ENCODE data around the gene CFAP97D1. TPM values are rescaled to one million over a fixed set of nuclear protein-coding genes. Genes with fewer than 3 reads are reported as not detected.
"Not testable (repeated sequence)": the region's sequence is repeated elsewhere in the genome, so short reads cannot be mapped to it uniquely, and the experiment has no call there.

CFAP97D1 gene
- polyA plus RNA-seq, 4 donors: 0.04 to 0.11 (median 0.04) TPM; not detected in 1

DNA sequence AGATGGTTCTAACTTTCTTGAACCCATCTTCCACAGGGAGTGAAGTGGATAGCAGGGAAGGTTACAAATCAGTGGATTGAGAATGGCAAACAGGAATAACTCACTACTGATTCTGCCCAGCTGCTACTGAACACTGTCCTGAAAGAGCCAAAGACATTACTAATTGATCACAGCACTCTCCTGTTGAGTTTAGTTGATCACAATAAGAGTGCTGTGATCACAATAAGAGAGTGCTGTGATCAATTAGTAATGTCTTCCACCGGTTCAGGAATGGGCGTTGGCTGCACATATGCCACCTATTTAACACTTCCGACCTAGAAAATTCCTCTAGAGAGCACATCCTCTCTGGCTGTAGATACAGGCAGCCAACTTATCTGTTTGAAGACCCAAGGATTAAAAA is 11.4 kb downstream of the CFAP97D1 start:
- DNase-seq (ENCODE audit: low read depth in 4 of 4, low spot score in 3 of 4): no peak

DNA sequence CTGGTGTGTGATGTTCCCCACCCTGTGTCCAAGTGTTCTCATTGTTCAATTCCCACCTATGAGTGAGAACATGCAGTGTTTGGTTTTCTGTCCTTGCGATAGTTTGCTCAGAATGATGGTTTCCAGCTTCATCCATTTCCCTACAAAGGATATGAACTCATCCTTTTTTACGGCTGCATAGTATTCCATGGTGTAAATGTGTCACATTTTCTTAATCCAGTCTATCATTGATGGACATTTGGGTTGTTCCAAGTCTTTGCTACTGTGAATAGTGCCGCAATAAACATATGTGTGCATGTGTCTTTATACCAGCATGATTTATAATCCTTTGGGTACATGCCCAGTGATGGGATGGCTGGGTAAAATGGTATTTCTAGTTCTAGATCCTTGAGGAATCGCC is 12.4 kb downstream of the CFAP97D1 start:
- DNase-seq (ENCODE audit: low read depth in 4 of 4, low spot score in 3 of 4): not testable (repeated sequence)

DNA sequence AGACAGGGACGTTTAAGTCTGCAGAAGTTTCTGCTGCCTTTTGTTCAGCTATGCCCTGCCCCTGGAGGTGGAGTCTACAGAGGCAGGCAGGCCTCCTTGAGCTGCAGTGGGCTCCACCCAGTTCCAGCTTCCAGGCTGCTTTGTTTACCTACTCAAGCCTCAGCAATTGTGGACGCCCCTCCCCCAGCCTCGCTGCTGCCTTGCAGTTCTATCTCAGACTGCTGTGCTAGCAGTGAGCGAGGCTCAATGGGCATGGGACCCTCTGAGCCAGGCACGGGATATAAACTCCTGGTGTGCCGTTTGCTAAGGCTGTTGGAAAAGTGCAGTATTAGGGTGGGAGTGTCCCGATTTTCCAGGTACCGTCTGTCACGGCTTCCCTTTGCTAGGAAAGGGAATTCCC is 17.8 kb downstream of the CFAP97D1 start:
- DNase-seq (ENCODE audit: low read depth in 4 of 4, low spot score in 3 of 4): not testable (repeated sequence)

DNA sequence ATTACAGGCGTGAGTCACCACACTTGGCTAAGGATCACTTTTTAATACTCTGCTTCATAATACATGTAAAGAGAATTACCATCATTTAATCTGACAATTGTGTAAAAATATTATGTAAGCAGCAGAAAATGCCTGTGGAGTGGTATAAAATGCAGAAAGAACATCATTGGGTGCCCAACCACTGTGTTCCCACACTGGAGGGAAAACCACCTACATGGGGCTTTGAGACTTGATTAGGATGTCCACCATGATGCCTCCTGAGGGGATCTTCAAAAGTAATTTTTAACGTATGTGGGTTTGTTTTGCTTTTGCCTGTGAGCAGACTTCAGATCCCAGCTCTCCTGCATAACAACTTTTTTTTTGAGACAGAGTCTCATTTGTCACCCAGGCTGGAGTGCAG is 18.8 kb downstream of the CFAP97D1 start:
- no peak for DNase-seq (ENCODE audit: low read depth in 4 of 4, low spot score in 3 of 4)

DNA sequence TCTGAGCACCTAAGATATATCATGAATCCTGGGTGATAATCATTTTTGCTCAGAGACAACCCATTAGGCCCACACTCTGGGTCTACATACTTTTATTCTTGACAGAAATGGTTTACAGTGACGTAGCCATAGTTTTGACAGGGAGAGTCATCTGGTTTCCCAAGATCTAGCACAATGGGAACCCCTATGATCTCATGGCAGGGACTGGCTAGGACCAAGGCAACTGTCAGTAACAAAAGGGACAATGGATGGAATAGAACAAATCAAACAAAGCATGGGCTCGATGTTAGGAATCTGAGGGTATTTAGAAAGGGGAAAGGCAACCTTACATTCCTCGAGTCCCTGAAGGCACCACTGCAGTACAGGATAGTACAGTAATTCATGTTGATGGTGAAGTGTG is 20.5 kb downstream of the CFAP97D1 start:
- no peak for DNase-seq (ENCODE audit: low read depth in 4 of 4, low spot score in 3 of 4)

DNA sequence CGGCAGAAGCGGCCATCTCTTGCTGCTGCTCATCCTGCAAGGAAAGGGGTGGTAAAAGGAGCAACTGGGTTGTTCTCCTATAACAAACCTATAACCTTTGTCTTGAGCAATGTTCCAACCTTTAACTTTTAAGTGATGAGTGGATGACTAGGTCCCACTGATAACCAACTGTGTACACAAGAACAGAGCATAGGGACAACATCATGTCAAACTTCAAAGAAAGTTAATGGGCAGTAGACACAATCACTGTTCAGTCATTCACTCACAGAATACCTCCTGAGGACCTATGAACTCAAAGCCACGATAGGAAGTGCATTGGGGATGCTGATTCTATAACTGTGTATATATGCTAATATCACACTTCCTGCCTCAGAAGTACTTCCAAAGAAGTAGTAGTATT is 21.6 kb downstream of the CFAP97D1 start:
- no peak for DNase-seq (ENCODE audit: low read depth in 4 of 4, low spot score in 3 of 4)

DNA sequence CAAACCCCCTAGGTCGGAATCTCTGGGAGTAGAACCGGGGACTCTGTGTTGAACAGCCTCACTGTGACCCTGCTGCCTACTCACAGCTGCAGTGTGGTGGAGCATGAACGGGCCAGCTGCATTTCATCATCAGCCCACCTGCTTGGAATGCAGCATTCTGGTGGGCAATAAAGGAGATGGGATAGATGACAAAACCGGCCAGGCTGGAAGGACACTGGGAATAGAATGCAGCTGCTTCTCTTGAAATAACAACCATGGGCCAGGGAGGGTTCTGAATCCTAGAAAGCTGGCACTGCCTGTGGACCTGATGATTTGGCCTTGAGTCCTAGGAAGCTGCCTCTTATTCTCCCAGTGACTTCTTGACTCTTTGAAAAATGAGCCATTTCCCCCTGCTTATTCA is 23.5 kb downstream of the CFAP97D1 start:
- peak in 1 of 4 donors; percentile 63 for DNase-seq (ENCODE audit: low read depth in 4 of 4, low spot score in 3 of 4)

DNA sequence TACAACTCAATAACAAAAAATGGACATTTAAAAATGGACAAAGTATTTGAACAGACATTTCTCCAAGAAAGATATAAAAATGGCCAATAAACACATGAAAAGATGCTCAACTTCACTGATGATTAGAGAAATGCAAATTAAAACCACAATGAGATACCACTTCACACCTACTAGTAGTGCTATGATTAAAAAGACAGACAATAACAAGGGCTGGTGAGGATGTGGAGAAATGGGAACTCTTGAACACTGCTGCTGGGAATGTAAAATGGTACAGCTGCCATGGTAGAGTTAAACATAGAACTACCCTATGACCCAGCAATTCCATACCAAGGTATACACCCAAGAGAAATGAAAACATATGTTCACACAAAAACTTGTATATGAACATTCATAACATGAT is 24.9 kb downstream of the CFAP97D1 start:
- no peak for DNase-seq (ENCODE audit: low read depth in 4 of 4, low spot score in 3 of 4)

DNA sequence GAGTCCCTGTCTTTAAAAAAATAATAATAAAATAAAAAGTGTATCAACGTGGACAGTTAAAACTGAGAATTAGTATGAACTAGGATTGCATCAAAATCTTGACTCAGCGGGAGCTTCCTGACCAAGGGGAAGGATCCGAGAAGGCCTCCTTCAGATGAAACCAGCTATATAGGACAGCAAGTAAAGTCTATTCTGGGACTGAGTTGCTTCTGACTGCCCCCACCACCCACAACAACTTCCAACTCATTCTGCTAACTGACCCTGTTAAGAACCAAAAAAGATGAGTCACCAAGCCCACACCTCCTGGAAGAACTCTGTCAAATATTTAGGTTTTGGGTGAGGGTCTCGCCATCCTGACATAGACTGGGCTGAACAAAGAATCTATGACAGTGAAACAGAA is 27.8 kb downstream of the CFAP97D1 start:
- no peak for DNase-seq (ENCODE audit: low read depth in 4 of 4, low spot score in 3 of 4)

DNA sequence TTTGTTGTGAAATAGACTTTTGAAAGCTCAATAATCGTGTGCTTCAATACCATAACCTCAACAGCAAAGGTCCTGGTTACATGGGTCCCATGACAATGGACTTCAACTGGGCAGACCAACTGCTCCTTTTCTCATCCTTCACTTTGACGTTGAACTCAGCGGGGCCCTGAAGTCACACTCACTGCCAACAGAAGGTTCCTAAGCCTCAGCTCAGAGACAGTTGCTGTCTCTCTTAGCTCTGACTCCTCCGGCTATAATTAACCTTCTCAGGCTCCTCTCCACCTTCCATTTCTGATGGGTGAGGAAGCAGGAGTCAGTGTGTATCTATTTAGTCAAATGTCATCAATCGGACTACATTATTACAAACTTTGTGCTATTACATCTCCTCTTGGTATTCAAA is 28.9 kb downstream of the CFAP97D1 start:
- no peak for DNase-seq (ENCODE audit: low read depth in 4 of 4, low spot score in 3 of 4)

DNA sequence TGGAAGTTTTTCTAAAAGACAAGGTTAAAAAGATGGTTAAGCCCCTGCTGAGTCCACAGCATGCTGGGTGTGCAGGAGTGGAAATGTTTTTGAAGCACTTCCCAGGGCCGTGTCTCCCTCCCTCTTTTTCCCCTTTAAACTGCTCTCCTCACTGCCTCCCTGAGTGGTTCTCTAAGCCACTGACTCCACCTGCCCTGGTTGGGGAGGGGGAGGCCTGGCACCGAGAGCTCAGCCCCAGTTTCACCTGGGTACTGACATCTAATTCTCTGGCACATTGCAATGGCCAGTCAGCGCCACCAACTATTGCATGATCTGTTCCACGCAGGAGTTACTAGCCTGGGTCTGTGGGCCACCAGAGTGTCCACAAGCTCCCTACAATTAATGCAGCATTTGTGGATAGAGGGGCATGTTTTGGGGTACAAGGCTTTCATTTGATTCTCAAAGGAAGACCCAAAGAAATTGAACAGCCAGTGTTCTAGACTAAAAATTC is 30.0 kb downstream of the CFAP97D1 start:
- no peak for DNase-seq (ENCODE audit: low read depth in 4 of 4, low spot score in 3 of 4)

DNA sequence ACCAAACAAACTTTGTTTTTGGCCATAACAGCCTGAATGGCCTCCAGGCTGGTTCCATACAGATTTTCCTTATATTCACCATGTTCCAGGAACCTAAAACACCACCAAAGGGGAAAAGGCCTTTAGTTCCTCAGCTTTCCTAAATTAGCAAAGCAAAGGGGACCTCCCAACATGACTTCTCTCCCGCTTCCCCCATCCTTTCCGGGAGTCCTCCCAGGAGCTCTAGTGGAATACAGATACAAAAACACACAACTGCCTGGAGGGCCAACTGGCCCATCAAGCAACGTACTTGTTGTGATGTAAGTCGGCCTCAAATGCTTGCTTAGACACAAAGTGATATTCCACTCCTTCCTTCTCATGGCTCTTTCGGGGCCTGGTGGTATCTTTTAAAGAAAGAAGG is 30.6 kb downstream of the CFAP97D1 start:
- no peak for DNase-seq (ENCODE audit: low read depth in 4 of 4, low spot score in 3 of 4)

DNA sequence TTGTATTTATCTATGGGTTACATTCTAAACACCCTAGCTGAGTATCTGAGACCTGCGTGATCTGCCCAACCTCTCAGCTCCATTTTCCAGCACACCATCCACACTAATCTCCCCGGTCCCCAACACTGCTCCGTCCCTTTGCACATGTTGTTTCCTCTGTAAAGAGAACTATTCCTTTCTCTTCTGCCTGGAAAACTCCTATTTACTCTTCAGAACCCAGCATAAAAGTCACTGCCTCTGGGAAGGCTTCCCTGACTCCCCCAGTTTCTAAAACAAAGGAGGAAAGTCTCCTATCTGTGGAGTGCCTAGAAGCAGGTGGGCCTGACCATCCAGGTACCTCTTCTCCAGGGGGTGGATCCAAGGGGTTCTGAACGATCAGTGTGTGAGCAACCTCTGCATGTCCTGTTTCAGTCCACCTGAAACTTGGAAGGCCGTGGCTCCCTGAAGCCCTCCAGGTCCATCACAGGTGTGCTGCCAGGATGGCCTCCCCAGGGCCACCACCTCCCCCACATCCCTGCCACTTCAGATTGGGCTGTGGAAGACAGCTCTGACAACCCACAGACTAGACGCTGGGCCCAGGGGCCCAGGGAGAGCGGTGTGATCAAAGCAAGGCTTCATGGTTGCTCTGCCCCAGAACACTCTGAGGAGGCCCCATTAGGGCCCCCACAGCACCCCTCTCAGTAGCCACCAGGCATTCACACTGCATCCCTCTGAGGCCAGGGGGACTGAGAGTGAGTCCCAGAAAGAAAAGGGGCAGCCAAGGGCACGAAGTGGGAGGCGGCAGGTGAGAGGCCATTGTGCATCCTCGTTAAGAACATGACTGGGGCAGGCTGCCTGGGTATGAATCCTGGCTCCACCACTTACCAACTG is 32.4 kb downstream of the CFAP97D1 start:
- DNase-seq (ENCODE audit: low read depth in 4 of 4, low spot score in 3 of 4): no peak

DNA sequence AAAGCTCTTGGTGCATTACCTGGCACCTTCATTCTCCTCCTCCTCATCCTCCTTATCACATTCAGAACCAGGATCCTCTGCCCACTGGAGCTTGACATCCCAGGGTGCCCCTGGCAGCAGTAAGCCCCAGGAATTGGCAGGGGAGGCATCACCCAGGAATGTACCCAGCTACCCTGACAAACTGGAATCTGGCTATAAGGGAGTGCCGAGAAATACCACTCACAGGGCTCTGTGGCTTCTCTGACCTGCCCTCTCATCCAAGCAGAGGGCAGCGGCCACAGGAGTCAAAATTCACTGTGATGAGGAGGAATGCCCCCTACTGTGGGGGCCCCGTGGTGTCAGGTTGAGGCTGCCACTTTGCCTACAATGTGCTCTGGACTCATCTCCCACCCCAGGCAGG is 33.2 kb downstream of the CFAP97D1 start:
- no peak for DNase-seq (ENCODE audit: low read depth in 4 of 4, low spot score in 3 of 4)

DNA sequence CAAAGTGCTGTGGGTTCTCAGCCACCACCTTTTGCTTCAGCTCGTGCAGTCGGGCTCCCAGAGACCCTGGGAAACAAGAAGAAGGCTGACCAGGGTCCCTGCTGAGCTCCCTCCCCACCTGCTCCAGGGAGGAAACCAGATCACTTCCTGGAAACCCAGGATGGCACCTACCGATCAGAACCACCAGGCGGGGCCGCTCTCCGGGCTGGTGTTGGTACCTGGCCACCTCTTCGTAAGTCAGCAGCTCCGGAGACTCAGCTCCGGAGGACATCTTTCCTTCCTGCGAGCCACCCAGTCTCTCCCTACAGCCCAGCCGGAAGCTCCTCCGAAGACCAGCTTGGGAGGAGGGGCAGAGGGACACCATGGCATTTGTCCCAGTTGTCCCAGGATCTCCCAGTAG is 33.8 kb downstream of the CFAP97D1 start:
- DNase-seq (ENCODE audit: low read depth in 4 of 4, low spot score in 3 of 4): no peak

DNA sequence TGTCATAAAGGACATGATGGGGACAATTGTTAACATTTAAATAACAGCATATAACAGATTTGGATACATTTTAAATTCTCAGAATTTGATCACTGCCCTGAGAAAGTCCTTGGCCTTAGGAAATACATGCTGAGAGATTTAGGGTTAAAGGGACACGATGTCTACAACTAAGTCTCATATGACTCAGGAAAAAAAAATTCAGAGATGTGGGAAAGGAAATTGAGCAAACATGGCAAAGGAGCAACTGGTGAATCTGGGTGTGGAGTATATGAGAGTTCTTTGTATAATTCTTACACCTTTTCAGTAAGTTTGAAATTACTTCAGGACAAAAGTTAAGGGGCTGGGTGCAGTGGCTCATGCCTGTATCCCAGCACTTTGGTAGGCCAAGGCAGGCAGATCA is 34.5 kb downstream of the CFAP97D1 start:
- no peak for DNase-seq (ENCODE audit: low read depth in 4 of 4, low spot score in 3 of 4)

DNA sequence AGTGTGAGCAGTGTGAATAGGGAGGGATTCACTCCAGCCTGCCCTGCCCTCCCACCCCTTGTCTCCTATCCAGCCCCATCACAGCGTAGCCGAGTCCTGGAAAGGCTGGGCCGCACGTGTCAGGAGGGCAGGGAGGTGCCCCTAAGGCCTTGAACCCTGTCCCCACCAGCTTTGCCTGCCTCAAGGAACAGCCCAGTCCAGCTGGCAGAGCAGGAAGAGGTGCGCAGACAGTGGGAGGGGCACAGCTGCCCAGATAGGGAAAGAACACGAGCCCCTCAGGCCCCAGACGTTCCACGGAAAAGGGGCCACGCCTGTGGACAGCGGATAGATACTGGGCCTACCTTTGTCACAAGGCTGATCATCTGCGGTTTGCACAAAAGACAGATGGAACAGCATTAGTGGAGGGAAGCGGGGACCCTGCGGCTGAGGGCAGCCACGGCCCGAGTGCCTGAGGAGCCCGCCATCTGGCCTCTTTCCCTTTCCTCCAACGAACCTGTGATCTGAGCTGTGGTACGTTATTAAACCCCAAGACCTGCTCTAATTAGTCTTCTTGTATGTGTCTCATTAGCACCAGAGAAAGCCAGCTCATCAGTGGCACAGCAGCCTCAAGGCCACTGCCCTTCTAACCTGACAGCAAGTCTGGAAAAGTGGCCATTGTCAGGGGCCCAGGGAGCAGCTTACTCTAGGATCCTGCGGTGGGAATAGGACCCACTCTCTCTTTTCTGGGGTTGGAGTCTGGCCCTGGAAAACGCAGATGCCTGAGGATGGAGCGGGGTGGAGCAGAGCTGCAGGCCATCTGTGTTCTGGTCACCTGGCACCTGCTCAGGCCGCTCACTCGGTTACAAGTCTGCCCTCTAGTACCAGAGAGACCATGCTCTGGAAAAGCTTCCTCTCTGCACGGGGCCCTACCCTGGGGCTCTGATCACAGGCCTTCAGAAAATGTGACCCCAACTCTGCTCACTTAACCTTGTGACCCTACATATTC is 36.4 kb downstream of the CFAP97D1 start:
- DNase-seq (ENCODE audit: low read depth in 4 of 4, low spot score in 3 of 4): no peak

DNA sequence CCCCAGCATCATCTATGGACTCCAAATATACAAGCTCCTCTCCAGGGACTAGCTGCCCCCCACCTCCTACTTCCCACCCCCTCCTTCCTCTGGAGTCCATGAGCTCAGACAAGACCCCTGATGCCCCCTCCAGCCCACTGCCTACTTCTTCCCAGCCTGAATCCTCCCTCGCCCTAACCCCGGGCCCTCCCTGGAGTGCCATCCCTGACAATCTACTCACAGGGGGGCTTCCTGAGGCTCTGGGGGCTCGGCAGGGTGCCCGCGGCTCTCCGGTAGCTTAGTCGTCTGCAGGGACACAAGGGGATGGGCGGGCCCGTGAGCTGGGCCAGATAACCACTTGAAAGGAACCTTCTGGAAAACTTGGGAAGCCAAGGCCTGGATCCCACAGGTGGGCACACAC is 37.6 kb downstream of the CFAP97D1 start:
- DNase-seq (ENCODE audit: low read depth in 4 of 4, low spot score in 3 of 4): no peak

DNA sequence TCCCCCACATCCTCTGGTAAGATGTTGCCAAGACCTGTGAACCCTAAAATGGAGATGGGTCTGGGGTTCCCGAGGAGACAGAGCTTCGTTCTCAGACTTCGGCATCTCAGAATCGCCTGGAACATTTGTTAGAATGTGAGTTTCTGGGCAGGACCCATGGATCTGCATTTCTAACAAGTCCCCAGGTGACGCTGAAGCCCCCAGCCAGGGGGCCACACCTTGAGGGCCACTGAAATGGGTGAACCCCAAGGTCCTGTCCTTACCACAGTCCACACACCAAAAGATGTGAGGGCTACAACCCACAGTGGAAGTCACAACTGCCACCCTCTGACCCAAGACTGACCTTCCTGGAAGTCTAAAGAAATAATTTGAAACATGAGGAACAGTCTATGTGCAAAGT is 38.7 kb downstream of the CFAP97D1 start:
- no peak for DNase-seq (ENCODE audit: low read depth in 4 of 4, low spot score in 3 of 4)

DNA sequence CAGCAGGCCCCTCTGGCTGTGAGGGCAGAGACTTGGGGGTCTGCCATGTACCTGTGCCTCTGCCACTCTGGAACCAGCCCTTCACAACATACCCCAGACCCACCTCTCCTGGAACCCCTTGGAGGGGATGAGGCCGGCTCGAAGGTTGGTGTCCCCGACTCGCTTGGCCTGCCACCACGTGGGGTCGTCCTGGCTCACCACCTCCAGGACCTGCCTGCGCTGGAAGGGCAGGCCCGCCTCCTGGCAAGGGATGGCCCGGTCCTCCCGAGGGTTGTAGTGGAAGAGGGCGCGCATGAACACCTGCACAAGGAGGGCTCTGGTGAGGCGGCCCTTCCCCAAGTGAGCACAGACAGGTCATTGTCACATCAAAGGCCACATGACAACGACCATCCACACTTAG is 40.5 kb downstream of the CFAP97D1 start:
- DNase-seq (ENCODE audit: low read depth in 4 of 4, low spot score in 3 of 4): no peak

DNA sequence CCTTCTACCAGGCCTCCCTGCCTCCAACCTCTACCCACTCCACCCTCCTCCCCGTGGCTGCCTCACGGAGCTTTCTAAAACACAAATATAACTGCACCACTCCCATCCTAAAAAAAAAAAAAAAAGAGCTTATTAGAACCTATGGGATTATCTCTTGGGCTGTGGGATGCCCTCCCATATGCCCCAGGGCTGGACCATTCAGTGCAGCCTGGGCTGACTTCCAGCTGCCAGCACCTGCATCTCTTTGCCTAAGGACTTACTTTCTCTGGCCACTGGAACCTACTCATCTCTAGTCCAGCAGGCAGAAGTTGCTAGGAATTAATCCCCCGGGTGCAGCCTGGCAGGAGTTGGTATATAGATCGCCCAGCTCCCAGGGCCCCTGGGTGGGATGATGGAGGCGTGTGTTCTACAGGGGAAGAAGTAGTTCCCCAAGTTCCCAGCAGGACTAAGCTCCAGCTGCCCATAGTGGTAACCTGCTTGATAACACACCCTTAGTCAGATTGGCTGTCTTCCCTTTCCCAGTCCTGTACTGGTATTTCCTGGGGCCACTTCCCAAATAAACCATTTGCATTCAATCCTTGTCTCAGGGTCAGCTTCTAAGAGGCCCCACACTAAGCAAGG is 42.4 kb downstream of the CFAP97D1 start:
- DNase-seq (ENCODE audit: low read depth in 4 of 4, low spot score in 3 of 4): no peak
